GM18508 (cell line): ENCODE results near the gene SRPX.

Experiments used
- ATAC-seq: cut with Tn5 transposase; IDR thresholded peaks from one replicate; pipeline ENCODE4 v1.9.1; 2021; ENCODE audit warnings: moderate number of reproducible peaks; ENCODE audit not compliant: insufficient read depth, unreplicated experiment

The SRPX gene

DNA sequence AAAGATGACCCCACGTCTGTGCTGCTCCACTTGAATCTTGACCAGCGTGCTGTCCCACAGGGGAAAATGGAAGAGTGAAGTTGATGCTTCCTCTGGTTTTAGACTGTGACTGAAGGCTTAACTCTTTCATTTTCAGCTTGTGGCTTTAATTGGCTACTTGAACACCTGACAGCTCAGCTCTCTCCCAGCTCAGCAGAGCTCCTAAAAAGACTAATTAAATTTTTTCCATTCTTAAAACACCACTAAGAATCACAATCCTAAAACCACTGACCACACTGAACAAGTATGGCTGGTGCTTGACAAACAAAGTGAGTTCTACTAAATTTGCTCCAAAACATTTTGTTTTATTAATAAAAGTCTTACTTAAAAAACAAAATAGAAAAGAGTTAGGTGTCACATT, 71.7 kb downstream of the SRPX start:
- ATAC-seq = no peak

DNA sequence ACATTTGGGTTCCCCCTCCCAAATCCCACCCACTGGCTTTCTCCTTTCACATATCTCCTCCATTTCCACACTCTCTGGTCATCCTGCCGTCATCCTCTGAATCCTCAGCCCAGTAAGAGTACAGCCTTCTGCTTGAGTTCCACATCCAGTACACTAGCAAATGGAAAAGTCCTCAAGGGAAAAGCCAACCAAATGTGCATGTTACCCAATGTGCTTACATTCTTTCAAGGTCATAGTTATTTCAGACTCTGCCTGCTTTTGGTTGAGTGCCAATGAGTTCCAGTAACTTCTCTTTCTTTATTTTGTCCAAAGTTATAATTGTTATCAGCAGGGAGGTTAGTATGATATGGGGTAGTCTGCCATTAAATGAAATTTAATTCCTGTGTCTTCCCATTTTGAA, 78.1 kb downstream of the SRPX start:
- no peak for ATAC-seq

DNA sequence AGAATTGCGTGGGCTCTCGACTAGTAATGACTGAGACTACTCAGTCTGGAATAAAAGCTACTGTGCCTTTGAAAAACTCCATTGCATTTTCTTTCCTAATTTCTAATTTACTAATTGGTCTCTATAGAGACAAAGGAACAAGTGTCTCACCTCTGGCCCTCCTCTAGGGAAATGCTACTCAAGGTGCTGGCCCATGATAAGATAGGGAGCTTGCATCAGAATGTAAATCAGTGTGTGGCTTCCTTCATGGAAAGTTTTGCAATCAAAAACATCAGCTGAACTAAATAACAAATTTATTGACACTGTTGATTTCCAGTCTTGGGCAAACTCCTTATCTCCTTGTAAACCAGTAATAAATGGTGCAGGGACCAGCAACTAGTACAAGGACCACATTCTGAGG, 81.8 kb downstream of the SRPX start:
- ATAC-seq = no peak

DNA sequence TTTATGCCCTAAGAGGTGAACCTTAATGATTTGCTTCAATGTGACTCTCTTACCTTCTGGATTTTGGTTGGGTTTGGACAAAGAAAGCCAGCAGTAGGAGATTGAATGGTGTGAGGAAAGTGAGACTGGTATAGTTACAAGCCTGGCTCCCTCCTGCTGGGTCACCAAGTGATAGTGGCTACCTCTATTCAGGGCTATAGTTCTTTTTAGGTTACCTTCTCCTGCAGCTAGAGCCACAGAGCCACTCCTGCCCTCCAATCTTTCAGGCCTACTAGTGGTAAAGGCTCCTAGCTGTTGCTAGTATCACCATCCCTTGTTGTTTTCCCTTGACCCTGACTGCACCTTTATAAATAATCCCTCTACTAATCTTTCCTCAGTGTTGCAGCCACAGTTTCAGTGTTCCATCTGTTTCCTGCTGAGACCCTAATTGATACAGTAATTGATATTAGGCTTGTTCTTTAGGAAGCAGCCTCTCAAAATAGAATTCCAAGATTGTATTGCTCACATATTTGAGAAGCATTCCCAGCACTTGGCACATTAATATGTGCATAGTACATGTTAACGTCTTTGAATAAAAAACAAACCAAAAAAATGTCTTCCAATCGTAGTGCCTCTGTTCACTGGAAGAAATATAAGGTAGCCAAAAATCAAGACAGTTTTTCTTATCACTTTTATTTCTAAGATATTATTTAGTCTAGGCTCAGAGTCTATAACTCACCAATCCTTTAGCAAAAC, 82.3 kb downstream of the SRPX start:
- no peak for ATAC-seq

DNA sequence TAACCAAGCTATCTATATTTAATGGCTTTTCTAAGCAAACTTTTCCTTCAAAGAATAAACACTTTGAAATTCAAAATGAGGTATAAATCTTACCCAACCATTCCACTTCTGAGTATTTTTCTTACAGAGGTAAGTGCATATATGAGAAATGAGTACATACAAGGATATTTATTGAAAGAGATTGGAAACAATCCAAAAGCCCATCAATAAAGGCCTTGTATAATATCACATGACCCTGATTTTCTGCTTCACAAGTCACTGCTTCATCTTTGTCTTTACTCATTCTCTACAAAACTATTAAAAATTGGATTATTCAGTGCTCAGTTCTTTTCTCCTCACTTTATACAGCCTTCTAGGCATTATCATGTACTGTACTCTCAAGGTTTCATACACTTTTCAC, 91.3 kb downstream of the SRPX start:
- ATAC-seq = no peak

DNA sequence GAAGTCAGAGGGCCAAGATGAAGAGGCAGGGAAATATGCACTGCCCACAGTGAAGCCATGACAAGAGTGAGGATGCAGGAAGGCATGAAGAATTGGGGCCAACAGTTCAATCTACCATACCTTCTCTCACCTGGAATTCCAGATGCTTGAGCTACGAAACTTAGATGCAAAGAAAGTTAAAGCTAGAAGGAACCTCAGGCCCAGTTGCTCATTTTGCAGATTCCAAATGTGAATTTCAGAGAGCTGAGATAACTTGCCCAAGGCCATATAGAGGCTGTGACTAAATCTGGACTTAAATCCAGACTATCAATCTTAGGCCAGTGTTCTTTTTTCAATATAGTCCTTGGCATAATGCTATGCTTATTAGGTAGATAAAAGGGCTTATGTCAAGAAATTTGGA, 92.7 kb downstream of the SRPX start:
- ATAC-seq = no peak

DNA sequence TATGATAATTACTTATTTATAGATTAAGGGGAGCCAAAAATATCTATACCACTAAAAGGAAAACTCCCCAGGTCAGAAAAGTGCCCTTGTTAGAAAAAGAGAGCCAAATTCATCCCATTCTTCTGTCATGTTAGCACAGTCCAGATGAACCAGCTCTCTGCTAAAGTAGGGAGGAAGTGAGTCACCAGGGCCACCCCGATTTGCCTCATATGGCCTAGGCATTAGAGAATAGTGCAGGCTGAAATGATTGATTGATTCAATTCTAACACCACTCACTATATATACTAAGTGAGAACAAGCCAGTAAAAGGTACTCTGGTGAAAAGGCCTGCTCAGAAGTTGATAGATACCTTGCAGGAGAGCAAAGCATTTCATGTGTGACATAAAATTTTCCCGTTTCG, 94.5 kb downstream of the SRPX start:
- ATAC-seq = no peak

DNA sequence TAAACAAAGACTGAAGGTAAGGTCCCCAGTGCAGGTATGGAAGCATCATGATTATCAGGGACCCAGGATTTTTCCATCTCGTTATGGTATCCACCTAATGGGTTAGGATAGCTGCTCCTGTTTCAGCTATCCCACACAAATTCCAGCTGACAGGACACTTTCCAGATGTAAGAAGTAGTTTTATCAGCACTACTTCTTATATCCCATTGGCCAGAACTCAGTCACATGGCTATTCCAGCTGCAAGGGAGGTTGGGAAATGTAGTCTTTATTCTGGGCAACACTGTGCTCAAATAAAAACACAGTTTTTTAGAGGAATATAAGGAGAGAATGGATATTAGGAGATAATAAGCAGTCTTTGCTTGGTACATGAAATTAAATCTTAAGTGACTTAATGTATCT, 96.7 kb downstream of the SRPX start:
- no peak for ATAC-seq

DNA sequence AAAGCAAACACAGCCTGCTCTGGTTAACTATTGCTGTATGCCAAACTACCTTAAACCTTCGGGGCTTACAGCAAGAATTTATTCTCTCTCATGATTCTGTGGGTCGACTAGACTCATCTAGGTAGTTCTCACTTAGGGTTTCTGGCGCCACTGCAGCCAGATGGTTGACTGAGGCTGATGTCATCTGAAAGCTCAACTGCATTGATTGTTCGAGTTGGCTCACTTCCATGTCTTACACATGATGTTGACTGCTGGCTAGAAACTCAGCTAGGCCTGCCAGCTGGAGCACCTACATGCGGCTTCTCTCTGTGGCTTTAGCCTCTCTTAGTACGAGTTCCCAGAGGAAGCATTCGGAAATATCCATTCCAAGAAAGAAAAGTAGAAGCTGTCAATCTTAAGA, 103.2 kb downstream of the SRPX start:
- ATAC-seq = no peak

DNA sequence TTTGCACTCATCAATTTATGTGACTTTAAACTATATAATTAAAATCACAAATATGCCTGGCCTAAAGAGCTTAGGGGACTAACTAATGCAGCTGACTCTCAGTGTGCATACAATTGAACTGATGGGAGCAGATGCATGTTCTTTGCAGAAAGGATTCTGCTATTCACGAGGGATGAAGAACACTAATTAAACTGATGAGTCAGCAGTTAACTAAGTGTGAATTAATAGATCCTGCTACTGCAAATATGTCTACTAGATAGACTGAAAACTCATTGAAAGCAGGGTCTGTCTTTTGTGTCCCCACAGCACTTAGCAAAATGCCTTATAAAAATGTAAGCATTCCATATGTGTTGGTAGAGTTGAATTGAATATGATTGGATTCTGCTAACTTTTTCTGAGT, 104.0 kb downstream of the SRPX start:
- ATAC-seq = no peak

DNA sequence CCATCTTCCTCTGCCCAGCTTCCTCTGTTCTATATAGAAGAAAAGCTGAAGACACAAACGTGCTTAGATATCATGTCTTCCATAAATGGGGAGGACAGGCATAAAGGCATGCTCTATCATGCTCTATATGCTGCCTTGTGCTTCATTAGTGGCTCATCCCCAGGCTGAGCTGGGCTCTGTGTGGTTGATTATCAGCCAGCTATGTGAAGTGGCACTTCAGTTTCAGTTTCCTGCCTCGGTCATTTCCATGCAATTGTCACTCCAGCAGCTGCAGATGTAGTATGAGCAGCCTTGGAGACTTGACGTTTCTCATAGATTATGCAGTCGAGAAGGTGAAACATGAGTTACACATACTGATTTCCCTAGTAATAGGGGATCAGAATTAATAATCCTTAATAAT, 108.1 kb downstream of the SRPX start:
- peak; percentile 91 for ATAC-seq

DNA sequence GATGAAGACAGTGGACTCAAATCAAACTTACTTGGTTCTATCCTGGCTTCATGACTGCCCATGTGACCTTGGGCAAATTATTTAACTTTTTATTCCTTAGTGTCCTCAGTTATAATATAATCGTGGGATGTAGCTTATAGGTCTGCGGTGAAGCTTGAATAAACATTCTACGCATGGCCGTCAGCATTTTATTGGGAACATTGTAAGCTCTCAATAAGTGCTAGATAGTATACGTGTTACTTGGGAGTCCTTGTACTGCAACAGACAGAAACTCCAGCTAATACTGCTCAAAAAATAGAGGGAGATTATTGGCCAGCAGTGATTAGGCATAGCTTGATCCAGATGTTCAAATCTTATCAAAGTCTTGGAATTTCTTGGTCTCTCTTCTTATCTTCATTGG, 109.5 kb downstream of the SRPX start:
- ATAC-seq = no peak

DNA sequence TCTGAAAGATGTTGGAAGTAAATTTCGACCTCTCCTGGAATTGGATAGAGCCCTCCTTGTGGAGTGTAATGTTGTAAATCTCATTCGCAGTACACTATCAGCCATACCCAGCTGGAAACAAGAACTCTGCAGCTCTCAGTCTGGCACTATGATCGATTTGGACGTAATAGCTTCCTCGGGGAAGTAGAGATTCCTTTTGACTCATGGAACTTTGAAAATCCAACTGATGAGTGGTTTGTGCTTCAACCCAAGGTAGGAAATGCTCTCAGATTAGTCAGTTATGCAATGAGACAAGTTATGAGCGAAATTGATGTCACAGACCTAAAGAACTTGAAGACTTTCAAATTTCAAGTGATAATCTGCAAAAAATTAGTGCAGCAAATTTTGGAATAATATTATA, 110.4 kb downstream of the SRPX start:
- no peak for ATAC-seq

DNA sequence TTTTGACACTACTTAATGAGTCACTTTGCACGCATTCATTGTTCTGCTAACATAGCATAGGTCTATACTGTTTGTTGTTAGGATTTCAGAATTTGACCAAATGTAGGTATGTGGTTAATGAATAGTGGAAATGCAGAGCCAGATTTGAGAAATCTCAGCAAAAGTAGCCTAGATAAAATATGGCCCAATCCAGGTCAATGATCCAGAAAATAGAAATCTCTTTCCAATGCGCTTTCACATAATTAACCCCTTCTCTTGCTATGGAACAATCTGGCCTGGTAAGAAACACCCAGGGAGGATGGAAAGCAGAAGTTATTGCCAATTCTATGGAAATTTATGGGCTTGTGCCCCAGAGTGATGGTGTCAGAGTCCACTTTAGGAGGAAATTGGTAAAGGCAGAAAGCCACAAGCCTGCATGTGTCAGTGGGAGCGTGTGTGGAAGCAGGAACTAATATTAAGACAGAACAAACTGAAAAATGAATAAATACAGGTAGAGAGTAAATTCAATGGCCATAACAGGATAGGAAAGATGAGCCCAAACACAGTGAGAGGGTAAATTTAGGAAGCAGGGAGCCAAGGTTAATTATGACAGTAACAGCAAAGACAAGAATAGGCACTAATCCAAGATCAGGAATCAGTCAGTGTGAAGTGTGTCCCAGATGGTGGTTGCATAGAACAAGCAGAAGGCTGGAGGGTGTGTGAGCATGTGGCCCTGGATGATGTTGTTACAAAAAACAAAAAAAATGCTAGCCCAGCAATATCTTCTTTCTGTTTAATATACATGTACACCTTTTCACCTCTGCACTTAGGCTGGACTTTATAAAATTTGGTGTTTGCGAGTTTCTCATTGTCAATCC, 111.4 kb downstream of the SRPX start:
- no peak for ATAC-seq

DNA sequence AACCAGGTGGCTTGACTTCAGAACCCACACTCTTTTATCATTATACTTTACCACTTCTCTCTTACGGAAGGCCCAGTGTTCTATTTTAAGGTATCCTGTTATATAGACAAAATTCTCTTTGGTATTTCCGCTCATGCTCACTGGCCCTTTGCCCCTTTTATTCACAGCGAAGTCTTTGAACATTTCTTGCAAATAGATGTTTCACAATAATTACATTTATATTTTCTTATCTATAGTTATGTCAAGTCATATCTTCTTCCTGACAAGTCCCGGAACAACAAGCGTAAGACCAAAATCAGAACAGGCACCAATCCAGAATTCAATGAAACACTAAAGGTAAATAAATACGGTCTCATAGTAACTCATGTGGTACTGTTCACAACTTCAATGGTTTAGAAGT, 112.3 kb downstream of the SRPX start:
- no peak for ATAC-seq

DNA sequence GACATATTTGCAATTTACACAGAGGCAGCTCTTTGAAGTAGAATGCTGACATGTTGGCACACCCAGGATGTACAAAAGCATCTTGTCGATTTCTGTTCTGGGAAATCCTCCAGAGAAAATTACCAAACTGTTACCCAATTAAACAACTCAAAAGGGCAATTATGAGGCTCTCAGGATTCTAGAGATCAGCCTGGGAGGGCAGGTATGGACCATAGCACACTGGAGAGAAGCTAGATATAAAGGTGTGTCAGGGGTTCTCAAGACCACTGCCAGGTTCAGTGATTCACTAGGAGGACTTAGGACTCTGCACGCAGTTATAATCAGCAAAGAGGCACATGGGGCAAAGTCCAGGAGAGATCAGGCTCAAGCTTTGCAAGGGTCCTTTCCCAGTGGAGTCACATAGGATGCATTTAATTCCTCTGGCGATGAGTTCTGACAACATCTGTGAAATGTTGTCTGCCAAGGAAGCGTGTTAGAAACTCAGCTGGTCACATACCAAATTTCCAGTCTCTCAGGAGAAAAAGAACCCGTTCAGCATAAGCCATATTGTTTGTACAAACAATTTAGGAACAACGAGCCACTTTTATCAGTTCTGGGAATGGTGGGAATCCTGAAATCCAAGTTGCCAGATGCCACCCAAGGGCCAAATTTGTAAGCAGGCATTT, 113.5 kb downstream of the SRPX start:
- ATAC-seq = no peak

DNA sequence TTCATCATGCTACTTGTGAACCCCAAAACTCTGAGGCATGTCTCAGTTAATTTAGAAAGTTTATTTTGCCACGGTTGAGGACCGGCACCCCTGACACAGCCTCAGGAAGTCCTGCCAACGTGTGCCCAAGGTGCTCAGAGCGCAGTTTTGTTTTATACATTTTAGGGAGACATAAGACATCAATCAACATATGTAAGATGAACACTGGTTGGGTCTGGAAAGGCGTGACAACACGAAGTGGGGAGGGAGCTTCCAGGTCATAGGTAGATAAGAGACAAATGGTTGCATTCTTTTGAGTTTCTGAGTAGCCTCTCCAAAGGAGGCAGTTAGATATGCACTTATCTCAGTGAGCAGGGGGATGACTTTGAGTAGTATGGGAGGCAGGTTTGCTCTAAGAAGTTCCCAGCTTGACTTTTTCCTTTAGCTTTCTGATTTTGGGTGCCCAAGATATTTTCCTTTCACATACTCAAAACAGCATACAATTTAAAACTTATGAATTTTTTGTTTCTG, 115.4 kb downstream of the SRPX start:
- ATAC-seq = no peak

DNA sequence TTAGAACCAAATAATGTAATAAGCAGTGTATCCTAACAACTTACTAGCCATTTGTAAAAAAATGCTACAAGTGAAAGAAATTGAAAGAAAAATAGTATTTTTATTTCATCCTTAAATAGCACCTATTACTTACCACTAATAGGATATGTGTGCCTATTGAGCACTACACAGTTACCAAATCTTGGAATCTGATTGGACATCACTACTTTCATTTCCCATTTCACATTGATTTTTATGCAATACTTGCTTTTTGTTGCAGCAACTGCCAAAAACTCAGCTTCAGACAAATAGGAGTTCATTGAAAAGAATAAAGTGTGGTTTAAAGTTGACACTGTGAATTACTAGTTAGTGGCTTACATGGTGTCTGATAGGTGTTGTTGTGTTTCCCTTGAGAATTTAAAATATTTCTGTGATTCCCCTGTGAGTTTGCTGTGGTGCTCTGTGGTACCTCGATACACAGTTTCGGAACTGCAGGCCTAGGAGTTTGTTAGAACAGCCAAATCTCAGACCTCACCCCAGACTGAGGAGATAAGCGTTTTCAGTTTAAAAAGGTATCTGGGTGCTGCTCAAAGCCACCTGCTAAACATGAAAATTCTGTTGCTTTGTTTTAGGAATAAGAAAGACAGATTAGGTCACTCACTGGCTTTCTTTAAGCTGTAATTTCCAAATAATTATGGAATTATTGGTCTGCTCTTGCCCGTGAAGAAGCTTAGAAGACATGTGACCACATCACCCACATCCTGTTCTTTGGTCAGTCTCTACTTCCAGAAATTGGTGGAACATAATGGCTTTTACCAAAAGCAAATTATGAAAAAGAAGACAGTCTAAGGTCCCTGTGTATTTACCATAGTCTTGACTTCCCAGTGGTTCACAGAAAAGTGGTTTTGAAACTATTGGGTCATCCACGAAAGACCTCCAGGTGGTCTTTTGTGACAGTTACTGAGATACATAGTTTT, 116.5 kb downstream of the SRPX start:
- peak; percentile 87 for ATAC-seq

DNA sequence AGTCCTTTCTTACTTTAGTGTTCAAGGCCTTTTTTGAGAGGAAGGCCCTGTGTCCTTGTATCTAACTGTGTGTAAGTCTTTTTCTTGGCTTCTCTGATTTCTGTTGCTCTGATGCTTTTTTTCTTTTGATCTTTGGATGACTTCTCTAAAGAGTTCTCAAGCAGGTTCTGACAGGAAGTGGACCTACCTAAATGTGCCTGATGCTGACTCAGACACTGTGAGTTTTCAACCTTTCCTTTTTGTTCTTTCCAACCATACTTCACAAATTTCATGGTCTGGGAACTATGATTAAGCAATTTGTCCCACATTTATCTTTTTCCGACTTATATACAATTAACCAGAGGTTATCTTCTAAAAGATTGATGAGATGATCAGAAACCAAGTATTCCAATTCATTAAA, 117.8 kb downstream of the SRPX start:
- ATAC-seq = no peak

DNA sequence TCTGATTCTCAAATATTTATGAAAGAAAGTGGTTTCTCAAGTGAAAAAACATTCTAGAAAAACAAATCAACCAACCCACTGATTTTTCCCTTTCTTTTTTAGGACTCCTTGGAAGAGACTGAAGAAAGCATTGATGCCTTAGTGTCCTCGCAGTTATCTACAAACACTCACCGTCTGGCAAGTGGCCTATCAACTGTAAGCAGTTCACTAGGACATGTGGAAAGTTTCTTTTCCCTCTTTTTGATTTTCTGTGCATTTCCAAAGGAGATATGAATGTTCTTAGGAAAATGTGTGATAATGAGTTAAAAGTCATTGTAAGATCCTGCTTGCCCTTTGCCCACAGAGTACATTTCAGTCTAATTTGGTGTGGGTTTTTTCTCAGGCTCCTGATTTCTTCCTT, 118.4 kb downstream of the SRPX start:
- ATAC-seq = no peak
